Measurements from ENCODE around the gene ZNF597. TPM values are rescaled to one million over a fixed set of nuclear protein-coding genes. Genes with fewer than 3 reads are reported as not detected.
A peak's percentile ranks its signal among the peaks of the same experiment; 100 is the strongest.

The ZNF597 gene
- total RNA-seq, 1 experiment from 2014 or later: not detected

GRCh38 chr16:3454631-3455147 lies 11.4 kb upstream of the ZNF597 start:
- ChIA-PET POLR2A (ENCODE audit: unreplicated experiment) (no interaction called here), CTCF (no interaction called here)
- no peak overlapping the region for H3K4me3 ChIP-seq (ENCODE audit: low read length)
- no peaks in the 10 kb centered on the region for H3K36me3 ChIP-seq (ENCODE audit: low read depth, low read length)
- H3F3A ChIP-seq (ENCODE audit: low read length, unreplicated experiment): no peaks in the 10 kb centered on the region
- H3K27me3 ChIP-seq (ENCODE audit: low read length): no peaks in the 10 kb centered on the region
- DNase-seq (no peak), ATAC-seq (no peak)
- H3K9ac ChIP-seq (ENCODE audit: low read length): no peak overlapping the region
- no peaks in the 10 kb centered on the region for H3K9me2 ChIP-seq (replicated peaks; ENCODE audit: low read length)
- H3K4me2 ChIP-seq (ENCODE audit: low read length): no peak overlapping the region
- peaks cover 5% of the 10 kb centered on the region for H4K20me1 ChIP-seq (ENCODE audit: low read length)
- H2AFZ ChIP-seq (ENCODE audit: low read length): no peak overlapping the region
- BruUV-seq (replicated peaks): no TSS peak
- H3K27ac ChIP-seq (ENCODE audit: low read length): no peak overlapping the region
- intact Hi-C loops (cut with micrococcal nuclease): no loop called here
- TF ChIP-seq EZH2phosphoT487 (IDR thresholded peaks at IDR 0.05; ENCODE audit: borderline replicate concordance, low read length): no peak
- TF ChIP-seq CTCF (conservative IDR thresholded peaks at IDR 0.05; ENCODE audit: low read depth, low read length): no peak
- no peak for TF ChIP-seq EZH2 (IDR thresholded peaks at IDR 0.05; ENCODE audit: low read length, unreplicated experiment)
- no peaks in the 10 kb centered on the region for H3K9me3 ChIP-seq (ENCODE audit: low read length)
- peaks cover 21% of the 10 kb centered on the region for H3K4me1 ChIP-seq (ENCODE audit: insufficient read depth, low read length)
- peaks cover 20% of the 10 kb centered on the region for H3K79me2 ChIP-seq (ENCODE audit: low read length)

DNA sequence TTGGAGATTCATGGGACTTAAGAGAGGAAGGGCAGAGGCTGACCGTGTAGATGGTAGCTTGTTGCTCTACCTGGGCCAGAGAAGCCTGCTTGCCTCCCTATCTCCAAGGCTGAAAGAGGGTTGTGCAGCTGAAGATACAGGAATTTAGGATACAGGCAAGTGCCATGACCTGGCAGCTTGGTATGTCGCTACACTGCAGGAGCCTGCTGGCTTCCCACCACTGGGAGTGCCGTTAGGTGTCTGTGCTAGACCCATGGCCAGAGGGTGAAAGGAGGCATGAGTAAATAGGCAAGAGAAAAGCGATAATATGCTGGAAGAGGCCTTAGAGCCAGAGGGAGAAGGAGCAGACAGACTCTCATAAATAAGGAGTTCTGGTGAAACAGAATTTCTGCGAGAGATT lies 10.8 kb upstream of the ZNF597 start:
- ChIA-PET POLR2A (ENCODE audit: unreplicated experiment) (no interaction called here), CTCF (no interaction called here)
- Histone ChIP-seq H2AFZ (ENCODE audit: low read length) (no peak overlapping the region), H3K27ac (ENCODE audit: low read length) (no peak overlapping the region), H3K79me2 (ENCODE audit: low read length) (peaks cover 14% of the 10 kb centered on the region), H3K9me2 (replicated peaks; ENCODE audit: low read length) (no peaks in the 10 kb centered on the region), H3K9ac (ENCODE audit: low read length) (no peak overlapping the region), H3K4me3 (ENCODE audit: low read length) (no peak overlapping the region), H3K27me3 (ENCODE audit: low read length) (no peaks in the 10 kb centered on the region), H3F3A (ENCODE audit: low read length, unreplicated experiment) (no peaks in the 10 kb centered on the region), H3K4me2 (ENCODE audit: low read length) (no peak overlapping the region), H3K9me3 (ENCODE audit: low read length) (no peaks in the 10 kb centered on the region), H4K20me1 (ENCODE audit: low read length) (no peaks in the 10 kb centered on the region), H3K36me3 (ENCODE audit: low read depth, low read length) (no peaks in the 10 kb centered on the region), H3K4me1 (ENCODE audit: insufficient read depth, low read length) (peaks cover 15% of the 10 kb centered on the region)
- ATAC-seq: no peak
- BruUV-seq (replicated peaks): no TSS peak
- DNase-seq: peak; percentile 13
- intact Hi-C loops (cut with micrococcal nuclease): no loop called here
- TF ChIP-seq EZH2phosphoT487 (IDR thresholded peaks at IDR 0.05; ENCODE audit: borderline replicate concordance, low read length) (no peak), EZH2 (IDR thresholded peaks at IDR 0.05; ENCODE audit: low read length, unreplicated experiment) (no peak), CTCF (conservative IDR thresholded peaks at IDR 0.05; ENCODE audit: low read depth, low read length) (no peak)

DNA sequence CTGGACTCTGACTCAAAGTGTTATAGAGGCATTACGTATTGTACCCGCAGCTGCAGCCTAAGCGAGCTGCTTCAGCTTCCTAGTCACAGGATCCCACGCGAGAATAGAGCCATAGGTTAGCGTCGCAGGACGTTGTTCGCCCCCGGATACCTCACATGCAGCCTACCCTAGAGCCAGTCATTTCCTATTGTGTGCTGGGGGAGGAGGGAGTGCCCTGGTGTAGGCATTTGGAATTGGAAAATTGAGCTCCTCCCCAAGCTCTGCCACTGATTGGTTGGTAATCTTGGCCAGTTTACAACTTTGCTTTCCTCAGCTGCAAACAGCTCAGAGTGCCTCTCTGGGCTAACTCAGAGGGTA lies 706 bp upstream of the ZNF597 start:
- Histone ChIP-seq H3K9ac (ENCODE audit: low read length) (no peak overlapping the region), H3K27me3 (ENCODE audit: low read length) (no peaks in the 10 kb centered on the region), H3K27ac (ENCODE audit: low read length) (no peak overlapping the region), H3K9me2 (replicated peaks; ENCODE audit: low read length) (no peaks in the 10 kb centered on the region), H3K4me1 (ENCODE audit: insufficient read depth, low read length) (no peaks in the 10 kb centered on the region), H2AFZ (ENCODE audit: low read length) (no peak overlapping the region), H3K4me2 (ENCODE audit: low read length) (no peak overlapping the region), H3K9me3 (ENCODE audit: low read length) (no peaks in the 10 kb centered on the region), H3F3A (ENCODE audit: low read length, unreplicated experiment) (no peaks in the 10 kb centered on the region), H3K79me2 (ENCODE audit: low read length) (no peaks in the 10 kb centered on the region), H4K20me1 (ENCODE audit: low read length) (no peaks in the 10 kb centered on the region), H3K4me3 (ENCODE audit: low read length) (no peak overlapping the region), H3K36me3 (ENCODE audit: low read depth, low read length) (no peaks in the 10 kb centered on the region)
- DNase-seq (no peak), ATAC-seq (no peak)
- TF ChIP-seq EZH2phosphoT487 (IDR thresholded peaks at IDR 0.05; ENCODE audit: borderline replicate concordance, low read length) (no peak), CTCF (conservative IDR thresholded peaks at IDR 0.05; ENCODE audit: low read depth, low read length) (no peak), EZH2 (IDR thresholded peaks at IDR 0.05; ENCODE audit: low read length, unreplicated experiment) (no peak)
- intact Hi-C loops (cut with micrococcal nuclease): no loop called here
- CTCF ChIA-PET: no interaction called here
- POLR2A ChIA-PET (ENCODE audit: unreplicated experiment): no interaction called here
- BruUV-seq (replicated peaks): no TSS peak

Measured in PC-3 (cell line).